DND-41 (cell line): Measurements from ENCODE around the gene TEC.

ENCODE experiments used
- ATAC-seq: fragments of 200-7000 bp; cut with Tn5 transposase; 3 replicates; pipeline ENCODE4 v1.9.1; 2021; ENCODE audit warnings: low read depth; ENCODE audit not compliant: insufficient read depth
- DNase-seq: peaks from one replicate; pipeline ENCODE4 v3.0.0-alpha.2; 2020
- H2AFZ ChIP-seq: 2 replicates; pipeline ENCODE4 v1.6.0; 2012; ENCODE audit warnings: low read depth, low read length
- H3K27ac ChIP-seq: 2 replicates; pipeline ENCODE4 v1.5.1; 2012; ENCODE audit warnings: low read length, inconsistent platforms
- H3K27me3 ChIP-seq: fragments of 200-600 bp; sonication (generic); 2 replicates; pipeline ENCODE4 v1.6.0; 2012; ENCODE audit warnings: low read length, mild to moderate bottlenecking, inconsistent platforms; ENCODE audit not compliant: insufficient read depth, poor library complexity
- H3K36me3 ChIP-seq: 2 replicates; pipeline ENCODE4 v1.5.1; 2012; ENCODE audit warnings: low read length, inconsistent platforms; ENCODE audit not compliant: insufficient read depth
- H3K4me1 ChIP-seq: 2 replicates; pipeline ENCODE4 v1.5.1; 2012; ENCODE audit warnings: mild to moderate bottlenecking, low read length; ENCODE audit not compliant: insufficient read depth
- H3K4me2 ChIP-seq: 2 replicates; pipeline ENCODE4 v1.6.0; 2012; ENCODE audit warnings: mild to moderate bottlenecking, moderate library complexity, low read length, inconsistent platforms; ENCODE audit not compliant: insufficient read depth
- H3K4me3 ChIP-seq, 2 experiments: fragments of 200-600 bp in 1 of 2; shearing (Covaris generic) in 1 of 2; 2 replicates each; pipeline ENCODE4 v1.5.1; 2012 to 2016; ENCODE audit warnings: inconsistent platforms in 2 of 2, low read length in 2 of 2, mild to moderate bottlenecking in 2 of 2, low read depth in 1 of 2, moderate library complexity in 1 of 2
- H3K79me2 ChIP-seq: 2 replicates; pipeline ENCODE4 v1.6.0; 2012; ENCODE audit warnings: low read length, inconsistent platforms; ENCODE audit not compliant: insufficient read depth
- H3K9ac ChIP-seq: 2 replicates; pipeline ENCODE4 v1.6.0; 2012; ENCODE audit warnings: low read depth, mild to moderate bottlenecking, inconsistent platforms, low read length, moderate library complexity
- H3K9me3 ChIP-seq: 2 replicates; pipeline ENCODE4 v1.5.1; 2012; ENCODE audit warnings: low read length, moderate library complexity, mild to moderate bottlenecking, inconsistent platforms; ENCODE audit not compliant: insufficient read depth, severe bottlenecking
- H4K20me1 ChIP-seq: 2 replicates; pipeline ENCODE4 v1.6.0; 2012; ENCODE audit warnings: low read length; ENCODE audit not compliant: insufficient read depth
- EZH2 ChIP-seq: IDR thresholded peaks from 3 replicates; pipeline ENCODE4 v1.6.1; 2012; ENCODE audit warnings: borderline replicate concordance, low read depth, mild to moderate bottlenecking, moderate library complexity, low read length, inconsistent platforms; ENCODE audit not compliant: severe bottlenecking
- TF ChIP-seq, protein P1 (sequence below): IDR thresholded peaks from 2 replicates; pipeline ENCODE4 v1.5.1; 2012; ENCODE audit warnings: borderline replicate concordance, low read length, moderate library complexity, mild to moderate bottlenecking; ENCODE audit not compliant: poor library complexity, severe bottlenecking; ENCODE audit errors: extremely low read depth

The TEC gene

DNA sequence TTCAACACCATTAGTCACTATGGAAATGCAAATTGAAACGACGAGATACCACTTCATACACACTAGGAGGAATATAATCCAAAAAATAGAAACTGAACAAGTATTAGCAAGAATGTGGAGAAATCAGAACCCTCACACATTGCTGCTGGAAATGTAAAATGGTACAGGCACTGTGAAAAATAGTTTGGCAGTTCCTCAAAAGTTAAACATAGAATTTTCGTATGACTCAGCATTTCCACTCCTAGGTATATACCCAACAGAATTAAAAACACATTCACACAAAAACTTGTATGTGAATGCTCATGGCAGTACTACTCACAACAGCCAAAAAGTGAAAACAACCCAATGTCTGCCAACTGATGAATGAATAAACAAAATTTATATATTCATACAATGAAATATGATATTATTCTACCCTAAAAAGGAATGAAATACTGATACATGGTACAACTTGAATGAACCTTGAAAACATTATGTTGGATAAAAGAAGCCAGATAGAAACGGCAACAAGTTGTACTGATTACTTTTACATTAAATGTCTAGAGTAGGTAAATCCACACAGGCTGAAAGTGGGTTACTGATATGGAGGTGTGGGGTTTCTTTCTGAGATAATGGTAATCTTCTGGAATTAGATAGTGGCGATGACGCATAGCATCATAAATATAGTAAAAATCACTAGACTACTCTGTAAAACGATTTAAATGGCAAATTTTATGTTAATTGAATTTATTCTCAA, 22.3 kb downstream of the TEC start:
- no peaks in the 10 kb centered on the region for H3K79me2 ChIP-seq
- H3K9ac ChIP-seq, result no peak overlapping the region
- H2AFZ ChIP-seq, result no peak overlapping the region
- no peaks in the 10 kb centered on the region for H3K36me3 ChIP-seq
- no peak for ATAC-seq
- no peaks in the 10 kb centered on the region for H4K20me1 ChIP-seq
- H3K4me1 ChIP-seq, result no peaks in the 10 kb centered on the region
- no peak overlapping the region for H3K27ac ChIP-seq
- no peak overlapping the region for H3K4me2 ChIP-seq
- no peak overlapping the region for H3K4me3 ChIP-seq
- TF ChIP-seq, protein P1, sequence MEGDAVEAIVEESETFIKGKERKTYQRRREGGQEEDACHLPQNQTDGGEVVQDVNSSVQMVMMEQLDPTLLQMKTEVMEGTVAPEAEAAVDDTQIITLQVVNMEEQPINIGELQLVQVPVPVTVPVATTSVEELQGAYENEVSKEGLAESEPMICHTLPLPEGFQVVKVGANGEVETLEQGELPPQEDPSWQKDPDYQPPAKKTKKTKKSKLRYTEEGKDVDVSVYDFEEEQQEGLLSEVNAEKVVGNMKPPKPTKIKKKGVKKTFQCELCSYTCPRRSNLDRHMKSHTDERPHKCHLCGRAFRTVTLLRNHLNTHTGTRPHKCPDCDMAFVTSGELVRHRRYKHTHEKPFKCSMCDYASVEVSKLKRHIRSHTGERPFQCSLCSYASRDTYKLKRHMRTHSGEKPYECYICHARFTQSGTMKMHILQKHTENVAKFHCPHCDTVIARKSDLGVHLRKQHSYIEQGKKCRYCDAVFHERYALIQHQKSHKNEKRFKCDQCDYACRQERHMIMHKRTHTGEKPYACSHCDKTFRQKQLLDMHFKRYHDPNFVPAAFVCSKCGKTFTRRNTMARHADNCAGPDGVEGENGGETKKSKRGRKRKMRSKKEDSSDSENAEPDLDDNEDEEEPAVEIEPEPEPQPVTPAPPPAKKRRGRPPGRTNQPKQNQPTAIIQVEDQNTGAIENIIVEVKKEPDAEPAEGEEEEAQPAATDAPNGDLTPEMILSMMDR, result no peak
- TF ChIP-seq EZH2, result no peak
- no peaks in the 10 kb centered on the region for H3K27me3 ChIP-seq
- no peaks in the 10 kb centered on the region for H3K9me3 ChIP-seq
- DNase-seq, result no peak

DNA sequence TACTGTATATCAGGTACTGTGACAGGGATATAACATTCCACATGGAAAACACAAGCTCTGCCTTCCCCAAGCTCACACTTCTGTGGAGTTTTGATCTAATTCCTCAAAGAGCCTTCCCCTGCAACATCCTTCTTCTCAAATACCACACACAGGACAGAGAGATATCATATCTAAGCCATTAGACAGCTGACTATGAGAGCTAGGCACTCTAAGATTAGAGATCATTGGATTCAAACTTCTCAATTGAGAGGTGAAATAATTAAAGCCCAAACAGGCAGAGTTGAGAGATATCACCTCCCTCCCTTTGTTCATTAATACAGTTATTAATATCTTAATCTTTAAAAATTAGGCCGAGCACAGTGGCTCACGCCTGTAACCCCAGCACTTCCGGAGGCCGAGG, 25.0 kb downstream of the TEC start:
- no peaks in the 10 kb centered on the region for H4K20me1 ChIP-seq
- no peak overlapping the region for H3K4me3 ChIP-seq
- H3K27ac ChIP-seq, result no peak overlapping the region
- no peaks in the 10 kb centered on the region for H3K27me3 ChIP-seq
- no peaks in the 10 kb centered on the region for H3K36me3 ChIP-seq
- H3K4me2 ChIP-seq, result no peak overlapping the region
- H3K79me2 ChIP-seq, result no peaks in the 10 kb centered on the region
- no peak overlapping the region for H2AFZ ChIP-seq
- TF ChIP-seq EZH2, result no peak
- TF ChIP-seq, protein P1, result no peak
- no peak for ATAC-seq
- no peaks in the 10 kb centered on the region for H3K4me1 ChIP-seq
- H3K9me3 ChIP-seq, result no peaks in the 10 kb centered on the region
- DNase-seq, result no peak
- H3K9ac ChIP-seq, result no peak overlapping the region

DNA sequence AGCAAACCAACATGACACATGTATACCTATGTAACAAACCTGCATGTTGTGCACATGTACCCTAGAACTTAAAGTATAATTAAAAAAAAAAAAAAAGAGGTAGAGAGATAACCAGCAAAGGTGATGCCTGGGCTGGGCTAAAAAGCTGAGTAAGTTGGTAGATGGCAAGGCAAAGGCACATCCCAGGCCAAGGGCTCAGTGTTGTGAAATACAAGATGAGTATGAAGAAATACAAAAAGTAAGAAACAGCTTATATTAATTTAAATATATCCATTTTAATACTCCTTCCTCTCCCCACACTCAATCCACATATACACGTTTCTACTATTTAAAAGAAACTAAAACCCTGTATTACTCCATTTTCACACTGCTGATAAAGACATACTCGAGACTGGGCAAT, 25.8 kb downstream of the TEC start:
- no peak overlapping the region for H3K27ac ChIP-seq
- no peak overlapping the region for H3K9ac ChIP-seq
- no peak overlapping the region for H2AFZ ChIP-seq
- H3K4me2 ChIP-seq, result no peak overlapping the region
- no peaks in the 10 kb centered on the region for H3K4me1 ChIP-seq
- TF ChIP-seq, protein P1, result no peak
- TF ChIP-seq EZH2, result no peak
- ATAC-seq (no peak), DNase-seq (no peak)
- no peak overlapping the region for H3K4me3 ChIP-seq
- H4K20me1 ChIP-seq, result no peaks in the 10 kb centered on the region
- no peaks in the 10 kb centered on the region for H3K27me3 ChIP-seq
- H3K36me3 ChIP-seq, result no peaks in the 10 kb centered on the region
- no peaks in the 10 kb centered on the region for H3K9me3 ChIP-seq
- no peaks in the 10 kb centered on the region for H3K79me2 ChIP-seq
